ENCODE measurements around the gene VPS13C.

Gene VPS13C

DNA sequence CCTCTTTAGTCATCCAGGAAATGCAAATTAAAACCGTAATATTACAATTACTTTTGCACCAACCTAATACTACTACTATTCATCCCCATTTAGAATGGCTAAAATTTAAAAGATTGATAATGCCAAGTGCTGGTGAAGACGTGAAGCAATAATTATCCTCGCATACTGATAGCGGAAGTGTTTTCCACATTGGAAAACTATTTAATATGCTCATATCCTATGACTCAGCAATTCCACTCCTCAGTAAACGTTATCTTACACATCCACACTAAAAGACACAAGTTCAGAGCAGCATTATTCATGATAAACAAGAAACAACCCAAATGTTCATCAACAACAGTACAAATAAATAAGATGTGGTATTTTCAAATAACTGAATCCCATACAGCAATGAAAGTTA lies 70.6 kb downstream of the VPS13C start:
- Histone ChIP-seq H3K4me3 (no peak overlapping the region), H3K27ac (no peak overlapping the region)
- TF ChIP-seq, protein P1, sequence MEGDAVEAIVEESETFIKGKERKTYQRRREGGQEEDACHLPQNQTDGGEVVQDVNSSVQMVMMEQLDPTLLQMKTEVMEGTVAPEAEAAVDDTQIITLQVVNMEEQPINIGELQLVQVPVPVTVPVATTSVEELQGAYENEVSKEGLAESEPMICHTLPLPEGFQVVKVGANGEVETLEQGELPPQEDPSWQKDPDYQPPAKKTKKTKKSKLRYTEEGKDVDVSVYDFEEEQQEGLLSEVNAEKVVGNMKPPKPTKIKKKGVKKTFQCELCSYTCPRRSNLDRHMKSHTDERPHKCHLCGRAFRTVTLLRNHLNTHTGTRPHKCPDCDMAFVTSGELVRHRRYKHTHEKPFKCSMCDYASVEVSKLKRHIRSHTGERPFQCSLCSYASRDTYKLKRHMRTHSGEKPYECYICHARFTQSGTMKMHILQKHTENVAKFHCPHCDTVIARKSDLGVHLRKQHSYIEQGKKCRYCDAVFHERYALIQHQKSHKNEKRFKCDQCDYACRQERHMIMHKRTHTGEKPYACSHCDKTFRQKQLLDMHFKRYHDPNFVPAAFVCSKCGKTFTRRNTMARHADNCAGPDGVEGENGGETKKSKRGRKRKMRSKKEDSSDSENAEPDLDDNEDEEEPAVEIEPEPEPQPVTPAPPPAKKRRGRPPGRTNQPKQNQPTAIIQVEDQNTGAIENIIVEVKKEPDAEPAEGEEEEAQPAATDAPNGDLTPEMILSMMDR (IDR thresholded peaks at IDR 0.05), result no peak
- no peak for DNase-seq (ENCODE audit: low spot score)

- Histone ChIP-seq H3K27ac (no peak overlapping the region), H3K4me3 (no peak overlapping the region)
- DNase-seq (ENCODE audit: low spot score), result no peak
- TF ChIP-seq, protein P1 (IDR thresholded peaks at IDR 0.05), result no peak
These were observed 72.4 kb downstream of the VPS13C start for GRCh38 chr15:61987824-61988223.

- TF ChIP-seq, protein P1 (IDR thresholded peaks at IDR 0.05), result no peak
- DNase-seq (ENCODE audit: low spot score), result no peak
These were observed 77.2 kb downstream of the VPS13C start for GRCh38 chr15:61983081-61983480.

DNA sequence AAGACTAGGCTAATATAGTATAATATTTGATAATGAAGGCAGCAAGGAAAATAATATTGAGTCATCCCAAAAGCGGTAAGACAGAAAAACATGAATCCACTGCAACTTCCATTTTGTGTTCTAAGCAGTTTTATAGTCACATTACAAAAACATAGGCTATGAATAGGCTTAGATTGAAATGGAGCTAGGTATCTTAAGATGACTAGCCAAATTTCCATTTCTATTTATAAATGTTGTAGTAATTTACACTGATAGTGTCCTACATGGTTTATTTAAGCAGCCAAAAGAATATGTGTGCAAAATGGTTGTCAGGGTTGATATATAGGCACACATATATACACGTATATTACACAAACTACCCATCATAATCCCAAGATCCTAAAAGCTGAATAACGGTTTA lies 82.0 kb downstream of the VPS13C start:
- TF ChIP-seq, protein P1 (IDR thresholded peaks at IDR 0.05), result no peak
- no peak overlapping the region for H3K4me3 ChIP-seq
- no peak overlapping the region for H3K27ac ChIP-seq
- no peak for DNase-seq (ENCODE audit: low spot score)

More at GRCh38 chr15:61983081-61983480, 77.2 kb downstream of the VPS13C start:
- Histone ChIP-seq H3K4me3 (no peak overlapping the region), H3K27ac (no peak overlapping the region)

DNA sequence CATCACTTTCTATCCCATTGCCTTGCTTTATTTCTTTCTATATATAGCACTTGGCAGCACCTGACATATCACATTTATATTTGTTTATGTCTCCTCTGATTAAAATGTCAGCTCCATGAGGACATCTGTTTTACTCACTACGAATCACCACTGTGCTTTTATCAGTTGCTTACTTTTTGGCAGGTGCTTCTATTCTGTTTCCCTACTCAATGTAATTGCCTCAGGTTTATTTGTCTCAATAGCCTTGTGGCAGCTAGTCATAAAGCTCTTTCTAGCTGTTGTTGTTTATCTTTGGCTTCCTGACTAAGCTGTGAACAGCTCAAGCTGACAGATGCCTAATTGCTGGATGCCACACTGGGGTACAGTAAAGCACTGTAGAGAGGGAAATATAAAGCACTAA lies 85.5 kb downstream of the VPS13C start:
- H3K27ac ChIP-seq, result no peak overlapping the region
- no peak for DNase-seq (ENCODE audit: low spot score)
- TF ChIP-seq, protein P1 (IDR thresholded peaks at IDR 0.05), result no peak

DNA sequence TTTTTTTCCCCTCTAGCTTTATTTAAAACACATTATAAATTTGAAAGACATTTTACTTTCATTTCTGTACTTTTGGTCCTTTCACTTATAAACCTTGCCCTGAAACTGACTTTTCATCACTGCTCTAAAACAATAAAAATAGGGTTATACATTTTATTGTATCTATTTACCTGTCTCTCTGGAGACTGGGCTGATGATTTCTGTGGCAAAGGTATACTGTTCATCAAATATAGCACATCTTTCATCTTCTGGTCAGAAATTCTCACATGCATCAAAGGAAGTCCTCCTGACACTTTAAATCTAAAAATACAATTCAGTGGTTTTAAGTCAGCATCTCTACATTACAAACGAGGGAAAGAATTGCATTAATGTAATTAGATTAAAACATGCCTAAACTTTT lies 86.1 kb downstream of the VPS13C start:
- DNase-seq (ENCODE audit: low spot score), result no peak

More for the DNA sequence above, 85.5 kb downstream of the VPS13C start:
- H3K4me3 ChIP-seq, result no peak overlapping the region

GRCh38 chr15:61951949-61952348 lies 108.3 kb downstream of the VPS13C start:
- TF ChIP-seq, protein P1 (IDR thresholded peaks at IDR 0.05), result no peak
- H3K27ac ChIP-seq, result no peak overlapping the region
- no peak overlapping the region for H3K4me3 ChIP-seq
- DNase-seq (ENCODE audit: low spot score), result no peak

More for the DNA sequence above, 86.1 kb downstream of the VPS13C start:
- TF ChIP-seq, protein P1 (IDR thresholded peaks at IDR 0.05), result no peak
- no peak overlapping the region for H3K27ac ChIP-seq
- H3K4me3 ChIP-seq, result no peak overlapping the region
